H7 (cell line): Measurements from ENCODE around the gene RAB14. TPM values are rescaled to one million over a fixed set of nuclear protein-coding genes. Genes with fewer than 3 reads are reported as not detected.

ENCODE experiments used
- DNase-seq: peaks from one replicate; pipeline ENCODE4 v3.0.0; 2012
- H3K27me3 ChIP-seq: 2 replicates; pipeline ENCODE4 v1.6.0; 2011; ENCODE audit warnings: mild to moderate bottlenecking, low read length; ENCODE audit not compliant: control insufficient read depth, insufficient read depth
- H3K36me3 ChIP-seq: replicated peaks from 2 replicates; pipeline ENCODE4 v1.5.1; 2011; ENCODE audit warnings: low read length; ENCODE audit not compliant: control insufficient read depth, insufficient read depth
- H3K4me3 ChIP-seq: 2 replicates; pipeline ENCODE4 v1.5.1; 2011; ENCODE audit warnings: low read depth, mild to moderate bottlenecking, control low read depth, low read length, moderate library complexity; ENCODE audit not compliant: insufficient read depth
- total RNA-seq: library from RNA; depleted of rRNA; stranded (reverse); fragments of >200 nt; shearing (Covaris generic); gene quantifications from 2 replicates; pipeline ENCODE4 v1.2.3, GENCODE V29; 2014

The RAB14 gene
- total RNA-seq, 1 experiment from 2014 or later, result 19.5 TPM

- Histone ChIP-seq H3K36me3 (no peaks in the 10 kb centered on the region), H3K4me3 (no peak overlapping the region), H3K27me3 (peaks cover 2% of the 10 kb centered on the region; the same call in 1 of the 2 replicates)
- DNase-seq, result no peak
Measured at GRCh38 chr9:121207371-121207940, 5.8 kb upstream of the RAB14 start.

DNA sequence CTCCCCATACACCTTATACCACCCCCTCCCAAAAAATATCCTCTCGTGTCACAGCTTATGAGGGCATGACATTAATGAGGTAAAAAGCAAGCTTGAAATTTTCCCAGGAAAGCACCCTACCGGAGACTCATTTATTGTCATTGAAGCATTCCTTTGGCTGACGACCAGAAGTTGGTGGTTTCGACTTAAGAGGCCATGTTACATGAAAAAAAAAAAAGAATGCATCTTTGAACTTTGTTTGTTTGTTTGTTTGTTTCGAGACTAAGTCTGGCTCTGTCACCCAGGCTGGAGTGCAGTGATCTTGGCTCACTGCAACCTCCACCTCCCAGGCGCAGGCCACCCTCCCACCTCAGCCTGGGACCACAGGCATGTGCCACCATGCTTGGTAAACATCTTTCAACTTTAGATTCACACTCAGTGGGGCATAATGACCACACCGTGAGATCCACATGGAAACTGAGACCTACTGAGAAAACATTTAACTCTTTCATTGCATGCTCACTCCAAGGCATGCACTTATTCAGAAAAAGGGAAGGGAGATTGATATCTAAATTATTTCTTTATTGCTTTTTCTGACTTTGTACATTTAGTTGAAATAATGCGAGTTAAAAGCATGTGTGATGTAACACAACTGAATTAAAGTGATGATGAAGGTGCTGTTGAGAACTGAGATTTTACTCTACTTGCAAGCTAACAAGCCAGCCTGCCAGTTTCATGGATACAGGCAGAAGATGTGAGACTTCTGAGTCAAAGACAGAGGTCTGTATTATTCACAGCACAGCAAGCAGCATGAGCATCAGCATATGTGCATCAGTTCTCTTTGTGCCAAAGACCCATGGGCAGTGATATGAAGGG lies 5.1 kb upstream of the RAB14 start:
- H3K36me3 ChIP-seq, result no peaks in the 10 kb centered on the region
- H3K27me3 ChIP-seq, result peaks cover 2% of the 10 kb centered on the region; the same call in 1 of the 2 replicates
- DNase-seq, result no peak
- H3K4me3 ChIP-seq, result no peak overlapping the region

GRCh38 chr9:121204611-121205010 lies 2.9 kb upstream of the RAB14 start:
- H3K27me3 ChIP-seq, result peaks cover 2% of the 10 kb centered on the region; the same call in 1 of the 2 replicates
- no peak for DNase-seq
- no peak overlapping the region for H3K4me3 ChIP-seq
- H3K36me3 ChIP-seq, result no peaks in the 10 kb centered on the region

- H3K4me3 ChIP-seq, result no peak overlapping the region
Measured at GRCh38 chr9:121204121-121204520, 2.5 kb upstream of the RAB14 start.

DNA sequence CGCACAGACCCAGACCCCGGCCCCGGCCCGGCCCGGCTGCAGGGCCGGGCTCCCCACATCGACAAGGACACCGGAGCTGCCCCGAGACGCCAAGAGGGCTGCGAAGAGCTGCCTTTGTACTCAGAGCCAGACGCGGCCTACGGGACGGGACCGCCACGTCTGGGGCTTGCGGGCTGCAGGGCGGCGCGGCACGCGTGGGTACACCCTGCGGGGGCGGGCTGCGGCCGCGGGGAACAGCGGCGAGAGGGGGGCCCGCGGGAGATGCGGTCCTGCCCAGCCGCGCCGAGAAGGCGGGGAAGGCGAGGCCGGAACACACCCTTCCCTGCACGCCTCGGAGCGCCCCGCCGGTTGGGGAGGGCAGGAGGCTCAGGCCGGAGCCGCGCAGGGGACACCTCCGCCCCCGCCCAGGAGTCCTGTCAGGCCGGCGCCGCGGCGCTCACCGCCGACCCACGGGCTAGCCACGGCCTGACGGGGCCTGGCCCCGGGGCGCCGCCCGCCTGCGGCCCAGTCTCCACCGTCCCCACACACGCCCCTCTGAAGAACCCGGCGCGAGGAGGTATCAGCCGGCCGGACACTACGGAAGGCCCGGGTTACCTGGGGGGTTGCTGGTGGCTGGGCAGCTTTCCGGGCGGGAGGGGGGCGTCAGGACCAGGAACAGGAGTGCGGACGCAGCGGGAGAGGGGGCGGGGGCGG lies 478 bp downstream of the RAB14 start:
- Histone ChIP-seq H3K27me3 (peaks cover 2% of the 10 kb centered on the region; the same call in 1 of the 2 replicates), H3K4me3 (peak overlapping the region; percentile 81), H3K36me3 (no peaks in the 10 kb centered on the region)
- peak; percentile 75 for DNase-seq

More at GRCh38 chr9:121204121-121204520, 2.5 kb upstream of the RAB14 start:
- H3K36me3 ChIP-seq, result no peaks in the 10 kb centered on the region
- DNase-seq, result no peak
- peaks cover 2% of the 10 kb centered on the region; the same call in 1 of the 2 replicates for H3K27me3 ChIP-seq

- no peak for DNase-seq
- Histone ChIP-seq H3K36me3 (no peaks in the 10 kb centered on the region), H3K4me3 (peak overlapping the region; percentile 81), H3K27me3 (peaks cover 2% of the 10 kb centered on the region; the same call in 1 of the 2 replicates)
Measured at GRCh38 chr9:121200356-121200755, 1.3 kb downstream of the RAB14 start.

DNA sequence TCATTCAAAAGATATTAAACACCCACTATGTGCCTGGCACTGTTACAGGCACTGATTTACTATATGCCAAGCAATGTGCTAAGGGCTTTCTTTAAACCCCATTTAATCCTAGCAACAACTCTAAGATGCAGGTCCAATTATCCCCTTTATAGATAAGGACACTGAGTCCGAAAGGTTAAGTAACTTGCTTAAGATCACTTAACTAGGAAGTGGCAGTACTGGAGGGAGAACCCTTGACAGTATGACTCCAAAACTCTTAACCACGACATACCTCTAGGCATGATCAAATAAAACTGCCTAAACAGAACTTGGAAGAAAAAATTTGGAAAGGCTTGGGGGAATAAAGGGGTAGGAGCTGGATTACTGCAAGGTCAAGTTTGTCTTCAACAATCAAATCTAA lies 1.7 kb downstream of the RAB14 start:
- no peaks in the 10 kb centered on the region for H3K36me3 ChIP-seq
- no peak overlapping the region for H3K4me3 ChIP-seq
- no peak for DNase-seq
- no peaks in the 10 kb centered on the region for H3K27me3 ChIP-seq

DNA sequence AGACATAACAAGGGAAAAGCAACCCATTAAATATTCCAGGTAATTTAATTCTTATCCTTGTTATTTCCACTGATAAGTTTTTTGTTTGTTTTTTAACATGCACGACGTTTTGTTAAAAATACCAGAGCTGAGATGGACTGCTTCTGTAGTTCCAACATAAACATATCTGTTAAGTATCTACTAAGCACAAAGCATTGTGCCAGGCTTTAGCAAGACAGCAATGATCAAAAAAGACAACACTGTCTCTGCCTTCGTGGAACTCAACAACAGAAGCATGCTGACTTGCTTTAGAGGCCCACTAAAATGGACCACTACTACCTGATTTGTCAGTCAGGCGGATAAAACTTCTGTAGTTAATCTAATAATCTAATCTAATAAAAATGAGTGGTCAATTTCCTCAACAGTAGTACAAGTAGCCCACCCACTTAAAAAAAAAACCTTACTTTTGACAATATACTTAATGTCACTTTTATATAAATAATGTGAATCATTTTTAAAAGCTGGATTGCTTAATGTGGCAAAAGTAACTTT lies 3.1 kb downstream of the RAB14 start:
- H3K27me3 ChIP-seq, result no peaks in the 10 kb centered on the region
- H3K36me3 ChIP-seq, result no peaks in the 10 kb centered on the region
- DNase-seq, result no peak
- H3K4me3 ChIP-seq, result no peak overlapping the region

DNA sequence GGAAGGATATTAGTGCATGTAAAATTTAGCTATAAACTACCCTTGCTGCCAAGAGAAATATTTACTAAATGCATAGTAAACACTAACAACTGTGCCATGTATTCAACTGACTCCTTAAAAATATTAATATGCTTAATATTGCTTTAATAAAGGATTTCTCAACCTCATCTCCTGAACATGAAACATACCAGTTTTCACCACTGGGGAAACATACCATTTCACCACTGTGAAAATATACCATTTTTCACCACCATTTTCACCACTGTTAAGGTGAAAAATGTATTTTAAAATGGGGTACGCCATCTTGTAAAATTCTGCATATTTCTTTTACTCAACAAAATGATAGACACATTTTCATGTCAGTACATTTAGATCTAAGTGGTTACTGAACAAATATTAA lies 4.5 kb downstream of the RAB14 start:
- no peaks in the 10 kb centered on the region for H3K27me3 ChIP-seq
- no peaks in the 10 kb centered on the region for H3K36me3 ChIP-seq
- no peak overlapping the region for H3K4me3 ChIP-seq
- DNase-seq, result no peak

GRCh38 chr9:121196389-121196788 lies 5.3 kb downstream of the RAB14 start:
- H3K36me3 ChIP-seq, result no peaks in the 10 kb centered on the region
- H3K4me3 ChIP-seq, result no peak overlapping the region
- no peaks in the 10 kb centered on the region for H3K27me3 ChIP-seq
- DNase-seq, result no peak

- DNase-seq, result no peak
- Histone ChIP-seq H3K27me3 (no peaks in the 10 kb centered on the region), H3K36me3 (no peaks in the 10 kb centered on the region), H3K4me3 (no peak overlapping the region)
Measured at GRCh38 chr9:121194730-121195129, 6.9 kb downstream of the RAB14 start.

DNA sequence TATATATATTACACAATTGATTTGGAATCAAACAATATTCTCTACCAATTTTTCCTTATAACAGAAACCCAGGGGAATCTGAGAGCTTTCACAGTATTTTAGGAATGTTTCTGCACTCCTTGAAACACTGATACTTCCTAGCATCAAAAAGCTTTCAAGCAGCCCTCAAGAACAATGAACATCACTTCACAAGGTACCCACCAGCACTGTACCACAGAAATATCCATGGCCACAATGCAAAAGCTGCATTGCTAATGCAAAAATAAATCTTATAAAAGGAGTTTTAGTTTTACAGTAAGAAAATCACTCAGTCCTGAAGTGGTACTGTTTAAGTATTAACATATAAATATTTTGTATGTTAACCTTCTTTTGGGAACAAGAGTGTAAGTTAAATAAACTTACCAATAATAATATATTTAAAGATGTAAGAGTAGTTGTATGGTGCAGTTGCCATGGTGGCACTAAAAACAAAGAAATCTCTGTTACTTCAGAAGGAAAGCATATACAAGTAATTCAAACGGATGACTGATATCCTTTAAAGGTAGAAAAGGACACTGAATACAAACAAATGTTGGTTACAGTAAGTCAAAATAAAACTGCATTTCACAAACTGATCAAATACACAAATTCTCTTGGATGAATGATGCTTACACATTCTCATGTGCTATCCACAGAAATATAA lies 8.6 kb downstream of the RAB14 start:
- Histone ChIP-seq H3K4me3 (no peak overlapping the region), H3K27me3 (no peaks in the 10 kb centered on the region)

DNA sequence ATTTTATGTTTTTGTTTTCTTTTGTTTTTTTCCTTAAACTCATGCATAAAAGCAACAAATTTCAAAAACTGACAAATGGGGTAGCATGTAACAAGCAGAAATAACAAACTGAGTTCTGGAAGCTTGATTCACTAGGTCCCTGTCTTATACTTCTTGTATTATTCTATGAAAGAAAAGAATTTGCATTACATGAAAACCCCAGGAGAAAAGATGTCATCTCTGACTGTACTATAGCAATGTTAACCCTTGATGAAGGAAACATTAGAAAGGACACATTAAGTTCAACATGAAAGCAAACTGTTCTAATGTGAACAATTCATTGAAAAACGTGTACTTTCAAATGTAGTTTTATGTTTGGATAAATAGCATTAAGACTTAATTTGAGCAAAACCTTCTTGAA lies 9.2 kb downstream of the RAB14 start:
- DNase-seq, result no peak
- H3K4me3 ChIP-seq, result no peak overlapping the region
- no peaks in the 10 kb centered on the region for H3K36me3 ChIP-seq
- H3K27me3 ChIP-seq, result no peaks in the 10 kb centered on the region

More for the DNA sequence above, 8.6 kb downstream of the RAB14 start:
- DNase-seq, result no peak
- H3K36me3 ChIP-seq, result no peaks in the 10 kb centered on the region

DNA sequence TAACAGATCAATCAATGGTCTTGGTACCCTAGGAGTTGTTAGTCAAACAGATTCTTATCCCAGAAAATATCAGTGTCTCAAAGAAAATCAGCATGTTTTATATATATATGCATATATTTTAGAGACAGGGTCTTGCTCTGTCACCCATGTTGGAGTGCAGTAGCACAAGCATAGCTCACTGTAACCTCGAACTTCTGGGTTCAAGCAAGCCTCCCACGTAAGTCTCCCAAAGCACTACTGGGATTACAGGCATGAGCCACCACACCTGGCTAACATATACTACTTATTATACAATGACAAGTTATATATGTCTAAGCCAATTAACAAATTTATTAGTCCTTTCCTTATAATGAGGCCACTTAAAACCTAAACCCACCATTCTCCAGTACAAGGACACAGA lies 10.4 kb downstream of the RAB14 start:
- Histone ChIP-seq H3K36me3 (no peaks in the 10 kb centered on the region), H3K27me3 (no peaks in the 10 kb centered on the region), H3K4me3 (no peak overlapping the region)
- no peak for DNase-seq
